OCI-LY3 (cell line): ENCODE measurements around the gene TMEM14C.
"Not testable (repeated sequence)": the region's sequence is repeated elsewhere in the genome, so short reads cannot be mapped to it uniquely, and the experiment has no call there.

Source experiments
- CTCF ChIP-seq: fragments of 200-600, 300-600 bp; sonication (generic); IDR thresholded peaks from 2 replicates; pipeline ENCODE4 v1.5.1; 2014; ENCODE audit warnings: antibody characterized with exemption, low read length, low read depth
- EZH2phosphoT487 ChIP-seq: fragments of 200-600 bp; shearing (Covaris generic); IDR thresholded peaks from 2 replicates; pipeline ENCODE4 v1.6.1; 2018; ENCODE audit warnings: antibody characterized with exemption, mixed run types, low read depth

GRCh38 chr6:10741643-10742042 lies 18.8 kb downstream of the TMEM14C start:
- TF ChIP-seq CTCF, EZH2phosphoT487: not testable (repeated sequence)
